ENCODE data around the gene CHST11.

The CHST11 gene

GRCh38 chr12:104707194-104707593 lies 250.4 kb downstream of the CHST11 start:
- no peak for DNase-seq

- no peak for DNase-seq
Observed at GRCh38 chr12:104707794-104708558, 251.2 kb downstream of the CHST11 start.

- no peak for DNase-seq
Observed at GRCh38 chr12:104708891-104709290, 252.1 kb downstream of the CHST11 start.

- no peak for DNase-seq
Observed at GRCh38 chr12:104709692-104710435, 253.1 kb downstream of the CHST11 start.

GRCh38 chr12:104710940-104711689 lies 254.4 kb downstream of the CHST11 start:
- no peak for DNase-seq

- DNase-seq, result no peak
Observed at GRCh38 chr12:104712477-104712876, 255.7 kb downstream of the CHST11 start.

GRCh38 chr12:104712968-104713367 lies 256.2 kb downstream of the CHST11 start:
- no peak for DNase-seq

- no peak for DNase-seq
Observed at GRCh38 chr12:104713444-104713843, 256.7 kb downstream of the CHST11 start.

- no peak for DNase-seq
Observed at GRCh38 chr12:104714369-104714768, 257.6 kb downstream of the CHST11 start.

GRCh38 chr12:104716172-104716571 lies 259.4 kb downstream of the CHST11 start:
- no peak for DNase-seq

- DNase-seq, result no peak
Observed at GRCh38 chr12:104718304-104718929, 261.7 kb downstream of the CHST11 start.

GRCh38 chr12:104719700-104720338 lies 263.1 kb downstream of the CHST11 start:
- DNase-seq, result no peak

GRCh38 chr12:104720339-104721038 lies 263.7 kb downstream of the CHST11 start:
- DNase-seq, result no peak

- no peak for DNase-seq
Observed at GRCh38 chr12:104721039-104721405, 264.3 kb downstream of the CHST11 start.

GRCh38 chr12:104721936-104722335 lies 265.2 kb downstream of the CHST11 start:
- DNase-seq, result no peak

GRCh38 chr12:104722601-104723534 lies 266.1 kb downstream of the CHST11 start:
- no peak for DNase-seq

- DNase-seq, result no peak
Observed at GRCh38 chr12:104723895-104724294, 267.1 kb downstream of the CHST11 start.

GRCh38 chr12:104724992-104725585 lies 268.3 kb downstream of the CHST11 start:
- no peak for DNase-seq

GRCh38 chr12:104725610-104726009 lies 268.9 kb downstream of the CHST11 start:
- DNase-seq, result no peak

- no peak for DNase-seq
Observed at GRCh38 chr12:104727726-104728465, 271.1 kb downstream of the CHST11 start.

Measured in GF-D8 (cell line).